ENCODE results near the gene TMEM178B. TPM values are rescaled to one million over a fixed set of nuclear protein-coding genes. Genes with fewer than 3 reads are reported as not detected.

Gene TMEM178B
- total RNA-seq, 1 experiment from 2014 or later, result 0.11 TPM

DNA sequence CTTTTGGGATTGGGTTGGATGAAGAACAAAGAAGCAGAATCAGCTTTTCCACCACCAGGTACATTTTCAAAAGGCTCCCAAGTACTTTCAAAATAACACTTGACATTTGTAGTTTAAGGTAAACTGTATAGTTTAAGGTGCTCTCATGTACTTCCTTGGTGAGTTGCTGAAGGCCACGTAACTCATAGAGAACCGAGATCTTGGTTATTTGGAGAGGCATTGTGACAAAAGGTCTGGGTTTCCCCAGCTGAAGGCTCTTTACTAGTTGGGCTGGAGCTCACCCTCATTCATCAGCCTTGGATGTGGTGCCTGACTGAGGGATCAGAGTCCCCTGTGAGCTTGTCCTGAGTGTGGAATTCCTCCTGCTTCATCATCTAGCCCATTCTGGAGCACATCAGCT, 191.8 kb downstream of the TMEM178B start:
- H3K9me3 Mint-ChIP-seq (ENCODE audit: unreplicated experiment), result no peaks in the 10 kb centered on the region
- H3K4me3 Mint-ChIP-seq (ENCODE audit: unreplicated experiment), result no peak overlapping the region
- H3K27ac Mint-ChIP-seq (ENCODE audit: unreplicated experiment), result no peak overlapping the region
- H3K27me3 ChIP-seq (replicated peaks; ENCODE audit: control insufficient read depth, insufficient read depth, low read length), result no peaks in the 10 kb centered on the region
- no TSS peak for BruUV-seq (replicated peaks)
- TF ChIP-seq, protein P1, sequence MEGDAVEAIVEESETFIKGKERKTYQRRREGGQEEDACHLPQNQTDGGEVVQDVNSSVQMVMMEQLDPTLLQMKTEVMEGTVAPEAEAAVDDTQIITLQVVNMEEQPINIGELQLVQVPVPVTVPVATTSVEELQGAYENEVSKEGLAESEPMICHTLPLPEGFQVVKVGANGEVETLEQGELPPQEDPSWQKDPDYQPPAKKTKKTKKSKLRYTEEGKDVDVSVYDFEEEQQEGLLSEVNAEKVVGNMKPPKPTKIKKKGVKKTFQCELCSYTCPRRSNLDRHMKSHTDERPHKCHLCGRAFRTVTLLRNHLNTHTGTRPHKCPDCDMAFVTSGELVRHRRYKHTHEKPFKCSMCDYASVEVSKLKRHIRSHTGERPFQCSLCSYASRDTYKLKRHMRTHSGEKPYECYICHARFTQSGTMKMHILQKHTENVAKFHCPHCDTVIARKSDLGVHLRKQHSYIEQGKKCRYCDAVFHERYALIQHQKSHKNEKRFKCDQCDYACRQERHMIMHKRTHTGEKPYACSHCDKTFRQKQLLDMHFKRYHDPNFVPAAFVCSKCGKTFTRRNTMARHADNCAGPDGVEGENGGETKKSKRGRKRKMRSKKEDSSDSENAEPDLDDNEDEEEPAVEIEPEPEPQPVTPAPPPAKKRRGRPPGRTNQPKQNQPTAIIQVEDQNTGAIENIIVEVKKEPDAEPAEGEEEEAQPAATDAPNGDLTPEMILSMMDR (IDR thresholded peaks at IDR 0.05; ENCODE audit: insufficient read depth in 1 of 2, low read depth in 1 of 2, low read length in 1 of 2, severe bottlenecking in 1 of 2, unreplicated experiment in 1 of 2), result no peak
- no peaks in the 10 kb centered on the region for H3K9me3 ChIP-seq
- no peak for DNase-seq
- ChIA-PET POLR2A (no interaction called here), CTCF (no interaction called here)
- H3K4me1 ChIP-seq, result 0 out of 2 replicates have a peak, but pooled peaks cover 3% of the 10 kb centered on the region
- no peaks in the 10 kb centered on the region for H3K36me3 ChIP-seq (ENCODE audit: control insufficient read depth, insufficient read depth, low read length)
- no peaks in the 10 kb centered on the region for H3K36me3 Mint-ChIP-seq (ENCODE audit: insufficient read depth, unreplicated experiment)
- intact Hi-C loops (cut with micrococcal nuclease; ENCODE audit: unreplicated experiment), result no loop called here
- no peaks in the 10 kb centered on the region for H3K27me3 Mint-ChIP-seq (ENCODE audit: insufficient read depth, unreplicated experiment)
- no peak overlapping the region for H3K4me3 ChIP-seq (ENCODE audit: low read depth, low read length)
- no peaks in the 10 kb centered on the region for H3K4me1 Mint-ChIP-seq (ENCODE audit: low read depth, unreplicated experiment)

DNA sequence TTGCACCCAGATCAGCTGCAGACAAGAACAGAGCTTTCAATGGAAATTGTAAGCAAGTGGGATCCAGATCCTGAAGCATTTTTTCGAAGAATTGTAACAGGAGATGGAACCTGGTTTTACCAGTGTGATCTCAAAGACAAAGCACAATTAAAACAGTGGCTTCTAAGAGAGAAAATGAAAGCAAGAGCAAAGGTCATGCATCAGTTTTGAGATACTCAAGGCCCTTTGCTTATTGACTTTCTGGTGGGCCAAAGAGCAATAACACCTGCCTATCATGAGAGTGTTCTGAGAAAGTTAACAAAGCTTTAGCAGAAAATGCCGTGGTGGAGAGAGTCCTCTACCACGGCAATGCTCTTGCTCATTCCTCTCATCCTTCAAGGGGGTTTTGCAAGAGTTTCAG, 194.8 kb downstream of the TMEM178B start:
- Histone ChIP-seq H3K4me3 (ENCODE audit: low read depth, low read length) (no peak overlapping the region), H3K9me3 (no peaks in the 10 kb centered on the region), H3K4me1 (0 out of 2 replicates have a peak, but pooled peaks cover 3% of the 10 kb centered on the region), H3K27me3 (replicated peaks; ENCODE audit: control insufficient read depth, insufficient read depth, low read length) (no peaks in the 10 kb centered on the region), H3K36me3 (ENCODE audit: control insufficient read depth, insufficient read depth, low read length) (no peaks in the 10 kb centered on the region)
- H3K4me3 Mint-ChIP-seq (ENCODE audit: unreplicated experiment), result no peak overlapping the region
- CTCF ChIA-PET, result no interaction called here
- TF ChIP-seq, protein P1 (IDR thresholded peaks at IDR 0.05; ENCODE audit: insufficient read depth in 1 of 2, low read depth in 1 of 2, low read length in 1 of 2, severe bottlenecking in 1 of 2, unreplicated experiment in 1 of 2), result no peak
- H3K36me3 Mint-ChIP-seq (ENCODE audit: insufficient read depth, unreplicated experiment), result no peaks in the 10 kb centered on the region
- intact Hi-C loops (cut with micrococcal nuclease; ENCODE audit: unreplicated experiment), result no loop called here
- H3K27me3 Mint-ChIP-seq (ENCODE audit: insufficient read depth, unreplicated experiment), result no peaks in the 10 kb centered on the region
- POLR2A ChIA-PET, result no interaction called here
- no peak for DNase-seq
- no peaks in the 10 kb centered on the region for H3K9me3 Mint-ChIP-seq (ENCODE audit: unreplicated experiment)
- no peaks in the 10 kb centered on the region for H3K4me1 Mint-ChIP-seq (ENCODE audit: low read depth, unreplicated experiment)
- no peak overlapping the region for H3K27ac Mint-ChIP-seq (ENCODE audit: unreplicated experiment)
- BruUV-seq (replicated peaks), result no TSS peak

DNA sequence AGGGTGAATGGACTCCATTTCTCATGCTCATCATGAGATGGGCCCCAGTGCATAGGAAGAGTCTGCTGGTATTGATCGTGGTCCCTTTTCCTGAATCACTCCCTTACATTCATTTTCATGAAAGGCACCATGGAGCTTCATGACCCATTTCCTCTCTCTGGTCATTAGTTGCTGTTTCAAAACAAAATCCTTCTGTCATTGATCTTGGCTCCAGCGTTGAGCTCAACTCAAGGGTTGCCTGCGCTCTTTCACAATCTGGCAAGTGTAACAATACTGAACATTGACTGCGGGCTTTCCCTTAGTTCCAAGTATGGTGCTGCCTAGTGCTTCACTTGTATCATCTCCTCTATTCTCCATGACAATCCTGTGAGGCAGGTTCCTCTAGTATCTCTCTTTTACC, 197.6 kb downstream of the TMEM178B start:
- intact Hi-C loops (cut with micrococcal nuclease; ENCODE audit: unreplicated experiment), result no loop called here
- no peaks in the 10 kb centered on the region for H3K27me3 Mint-ChIP-seq (ENCODE audit: insufficient read depth, unreplicated experiment)
- H3K4me3 Mint-ChIP-seq (ENCODE audit: unreplicated experiment), result no peak overlapping the region
- H3K9me3 Mint-ChIP-seq (ENCODE audit: unreplicated experiment), result no peaks in the 10 kb centered on the region
- TF ChIP-seq, protein P1 (IDR thresholded peaks at IDR 0.05; ENCODE audit: insufficient read depth in 1 of 2, low read depth in 1 of 2, low read length in 1 of 2, severe bottlenecking in 1 of 2, unreplicated experiment in 1 of 2), result no peak
- ChIA-PET POLR2A (no interaction called here), CTCF (no interaction called here)
- Histone ChIP-seq H3K36me3 (ENCODE audit: control insufficient read depth, insufficient read depth, low read length) (no peaks in the 10 kb centered on the region), H3K27me3 (replicated peaks; ENCODE audit: control insufficient read depth, insufficient read depth, low read length) (no peaks in the 10 kb centered on the region), H3K4me3 (ENCODE audit: low read depth, low read length) (no peak overlapping the region), H3K9me3 (no peaks in the 10 kb centered on the region), H3K4me1 (0 out of 2 replicates have a peak, but pooled peaks cover 3% of the 10 kb centered on the region)
- no peak for DNase-seq
- no peak overlapping the region for H3K27ac Mint-ChIP-seq (ENCODE audit: unreplicated experiment)
- no peaks in the 10 kb centered on the region for H3K4me1 Mint-ChIP-seq (ENCODE audit: low read depth, unreplicated experiment)
- no TSS peak for BruUV-seq (replicated peaks)
- no peaks in the 10 kb centered on the region for H3K36me3 Mint-ChIP-seq (ENCODE audit: insufficient read depth, unreplicated experiment)

Data from Caco-2 (cell line).